SK-N-MC (cell line): ENCODE data around the gene TGFB2.
A peak's percentile ranks its signal among the peaks of the same experiment; 100 is the strongest.
"Not testable (repeated sequence)": the region's sequence is repeated elsewhere in the genome, so short reads cannot be mapped to it uniquely, and the experiment has no call there.

Source experiments
- DNase-seq: peaks from one replicate; pipeline ENCODE4 v3.0.0-alpha.2; 2011; ENCODE audit warnings: low read depth, low spot score
- H3K27ac ChIP-seq: fragments of 200-600 bp; sonication (generic); 2 replicates; pipeline ENCODE4 v1.5.1; 2016; ENCODE audit warnings: mixed run types
- H3K36me3 ChIP-seq: fragments of 200-600 bp; sonication (generic); 2 replicates; pipeline ENCODE4 v1.6.1; 2017; ENCODE audit warnings: antibody characterized with exemption, low read length, mixed read lengths; ENCODE audit not compliant: insufficient read depth
- H3K4me3 ChIP-seq: fragments of 200-600 bp; sonication (generic); 2 replicates; pipeline ENCODE4 v1.5.1; 2016
- H3K9ac ChIP-seq: fragments of 200-600 bp; sonication (generic); 2 replicates; pipeline ENCODE4 v1.8.0; 2017; ENCODE audit warnings: mixed run types, mixed read lengths; ENCODE audit not compliant: insufficient read length
- H3K9me3 ChIP-seq: fragments of 200-600 bp; sonication (generic); 2 replicates; pipeline ENCODE4 v1.6.1; 2017; ENCODE audit warnings: low read depth, mild to moderate bottlenecking, antibody characterized with exemption, low read length, moderate library complexity, mixed read lengths
- EZH2 ChIP-seq: fragments of 200-600 bp; sonication (generic); IDR thresholded peaks from one replicate; pipeline ENCODE4 v1.6.1; 2017; ENCODE audit warnings: antibody characterized with exemption
- FOXP2 ChIP-seq: optimal IDR thresholded peaks from 2 replicates; pipeline ENCODE3; 2011; ENCODE audit warnings: mild to moderate bottlenecking, moderate library complexity; ENCODE audit not compliant: insufficient read depth; ENCODE audit errors: extremely low read length, control extremely low read depth
- POLR2AphosphoS5 ChIP-seq: IDR thresholded peaks from 2 replicates; pipeline ENCODE4 v1.6.1; 2012; ENCODE audit warnings: mild to moderate bottlenecking, low read depth, low read length, borderline replicate concordance

TGFB2 gene

GRCh38 chr1:218303176-218303879 lies 41.8 kb upstream of the TGFB2 start:
- Histone ChIP-seq H3K4me3 (no peak overlapping the region), H3K36me3 (peaks cover 40% of the 10 kb centered on the region)
- TF ChIP-seq FOXP2 (no peak), POLR2AphosphoS5 (no peak), EZH2 (no peak)

DNA sequence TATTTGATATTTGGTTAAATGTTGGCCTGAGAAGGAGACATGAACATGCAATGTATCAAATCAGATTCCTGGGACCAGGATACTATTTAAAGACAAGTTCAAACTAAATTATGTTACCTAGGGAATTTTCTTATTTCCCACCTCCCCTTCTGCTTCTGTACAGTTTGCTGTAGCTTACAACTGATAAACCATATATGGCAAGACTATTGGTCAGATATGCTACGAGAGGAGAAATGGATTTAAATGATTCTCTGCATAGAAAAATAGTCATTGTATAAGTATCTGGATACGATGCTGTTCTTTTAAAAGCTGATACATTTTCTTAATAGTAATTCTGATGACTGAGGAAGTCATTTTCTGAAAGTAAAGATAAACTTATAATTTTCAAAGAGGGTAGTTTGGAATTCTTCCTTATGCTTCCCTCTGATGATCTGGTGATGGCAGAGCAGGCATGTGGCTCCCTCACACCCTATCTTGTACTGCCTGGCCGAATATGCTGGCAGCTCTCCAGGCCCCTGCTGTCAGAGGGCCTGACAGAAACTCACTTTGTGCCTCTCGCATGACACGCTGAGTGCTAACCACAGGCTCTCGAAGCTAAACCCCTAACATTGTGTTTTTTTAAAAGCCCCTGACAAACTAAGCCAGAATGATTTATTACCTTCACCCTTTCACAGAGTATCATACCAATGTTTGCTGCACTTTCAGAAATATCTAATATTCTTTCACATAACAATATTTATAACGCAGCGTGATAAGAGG lies 40.7 kb upstream of the TGFB2 start:
- no peak overlapping the region for H3K27ac ChIP-seq

More at GRCh38 chr1:218303176-218303879, 41.8 kb upstream of the TGFB2 start:
- Histone ChIP-seq H3K9me3 (no peaks in the 10 kb centered on the region), H3K27ac (no peak overlapping the region), H3K9ac (no peak overlapping the region)
- DNase-seq = no peak

DNA sequence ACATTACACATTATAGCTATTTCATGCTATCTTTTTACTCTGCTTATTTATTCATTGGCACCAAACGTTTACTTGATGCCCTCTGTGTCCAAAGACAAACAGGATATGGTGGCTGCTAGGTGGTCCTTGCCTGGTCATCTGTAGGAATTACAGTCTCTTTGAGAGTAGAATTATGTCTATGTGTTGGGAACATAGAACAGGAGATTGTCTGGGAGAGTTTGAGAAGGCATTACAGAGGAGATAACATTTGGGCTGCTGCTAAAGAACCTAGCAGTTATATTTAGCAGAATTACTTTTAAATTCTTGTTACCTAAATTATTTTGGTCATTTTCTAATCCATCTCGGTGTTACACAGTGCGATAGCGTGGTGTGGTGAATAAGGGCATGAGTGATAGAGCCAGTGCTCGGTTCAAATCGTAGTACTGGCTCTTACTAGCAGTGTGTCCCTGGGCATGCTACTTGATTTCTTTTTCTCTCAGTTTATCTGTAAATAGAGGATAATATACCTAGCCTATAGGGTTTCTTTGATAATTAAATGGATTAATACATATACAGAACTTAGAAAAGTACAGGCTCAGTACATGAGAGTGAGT lies 39.6 kb upstream of the TGFB2 start:
- no peak for DNase-seq
- H3K9ac ChIP-seq = no peak overlapping the region
- peaks cover 56% of the 10 kb centered on the region for H3K36me3 ChIP-seq
- no peak overlapping the region for H3K4me3 ChIP-seq
- H3K9me3 ChIP-seq = no peaks in the 10 kb centered on the region
- no peak for TF ChIP-seq FOXP2
- no peak for TF ChIP-seq EZH2
- TF ChIP-seq POLR2AphosphoS5 = no peak
- H3K27ac ChIP-seq = no peak overlapping the region

More for the DNA sequence above, 40.7 kb upstream of the TGFB2 start:
- TF ChIP-seq FOXP2 = no peak
- no peak for TF ChIP-seq EZH2
- no peak for DNase-seq
- Histone ChIP-seq H3K9me3 (no peaks in the 10 kb centered on the region), H3K4me3 (no peak overlapping the region), H3K9ac (no peak overlapping the region), H3K36me3 (peaks cover 49% of the 10 kb centered on the region)

DNA sequence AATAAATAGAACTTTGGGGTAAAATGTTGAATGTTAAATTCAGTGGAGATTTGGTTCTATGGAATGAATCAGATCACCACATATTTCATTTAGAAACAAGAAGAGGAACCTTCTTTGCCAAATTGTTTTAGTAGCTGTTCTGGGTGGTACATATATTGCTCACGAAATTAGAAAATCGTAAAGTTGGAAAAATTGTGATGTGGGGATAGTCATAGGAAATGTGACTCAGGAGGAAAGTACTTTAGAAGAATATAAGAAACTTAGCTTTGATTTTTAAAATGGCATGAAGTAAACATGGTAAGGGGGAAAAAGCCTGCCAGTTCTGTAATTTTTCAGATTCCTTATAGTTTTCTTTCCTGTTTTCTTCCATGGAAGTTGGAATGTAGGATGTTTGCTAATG lies 32.6 kb upstream of the TGFB2 start:
- Histone ChIP-seq H3K27ac (no peak overlapping the region), H3K9ac (no peak overlapping the region), H3K36me3 (peaks cover 22% of the 10 kb centered on the region), H3K9me3 (no peaks in the 10 kb centered on the region), H3K4me3 (no peak overlapping the region)
- no peak for TF ChIP-seq POLR2AphosphoS5
- TF ChIP-seq FOXP2 = no peak
- TF ChIP-seq EZH2 = no peak
- no peak for DNase-seq

DNA sequence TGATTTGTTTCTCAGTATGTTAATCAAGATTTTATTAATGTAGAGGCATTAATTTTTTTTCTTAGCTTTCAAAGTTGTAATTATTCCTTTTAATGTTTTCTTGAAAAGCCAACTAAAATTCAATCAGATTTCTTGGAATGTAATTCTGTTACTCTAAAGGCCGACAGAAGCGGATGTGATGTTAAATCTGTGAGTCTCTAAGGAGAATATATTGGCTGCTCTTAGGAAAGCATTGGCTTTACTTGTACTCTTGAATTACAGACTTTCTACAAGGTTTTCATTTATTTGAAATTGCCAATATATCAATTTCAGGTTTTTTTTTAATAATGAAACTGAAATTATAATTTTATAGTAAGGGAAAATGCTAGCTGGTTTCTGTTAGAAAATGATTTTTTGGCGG lies 30.8 kb upstream of the TGFB2 start:
- DNase-seq = no peak
- peaks cover 7% of the 10 kb centered on the region for H3K36me3 ChIP-seq

DNA sequence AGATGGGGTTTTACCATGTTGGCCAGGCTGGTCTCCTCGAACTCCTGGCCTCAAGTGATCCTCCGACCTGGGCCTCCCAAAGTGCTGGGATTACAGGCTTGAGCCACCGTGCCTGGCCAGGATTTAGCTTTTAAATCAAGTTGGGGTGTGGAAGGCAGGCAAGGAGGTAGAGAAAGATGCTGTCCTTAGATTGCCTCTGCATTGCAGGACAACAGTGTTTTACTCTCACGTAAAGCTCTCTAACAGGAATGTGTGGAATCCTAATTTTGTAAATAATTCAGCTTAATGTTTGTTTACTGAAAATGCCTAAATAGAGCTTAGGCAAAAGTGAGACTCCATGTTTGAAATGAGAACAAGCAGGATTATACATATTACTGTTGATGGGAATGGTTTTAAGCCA lies 29.5 kb upstream of the TGFB2 start:
- Histone ChIP-seq H3K9me3 (no peaks in the 10 kb centered on the region), H3K27ac (no peak overlapping the region), H3K4me3 (no peak overlapping the region), H3K9ac (no peak overlapping the region), H3K36me3 (peaks cover 5% of the 10 kb centered on the region)
- no peak for TF ChIP-seq FOXP2
- no peak for TF ChIP-seq EZH2
- no peak for DNase-seq

More for the DNA sequence above, 30.8 kb upstream of the TGFB2 start:
- no peak overlapping the region for H3K9ac ChIP-seq
- no peak overlapping the region for H3K27ac ChIP-seq
- no peak overlapping the region for H3K4me3 ChIP-seq
- TF ChIP-seq FOXP2 (no peak), POLR2AphosphoS5 (no peak), EZH2 (no peak)
- H3K9me3 ChIP-seq = no peaks in the 10 kb centered on the region

GRCh38 chr1:218317061-218317460 lies 28.1 kb upstream of the TGFB2 start:
- no peak overlapping the region for H3K9ac ChIP-seq
- DNase-seq = no peak

DNA sequence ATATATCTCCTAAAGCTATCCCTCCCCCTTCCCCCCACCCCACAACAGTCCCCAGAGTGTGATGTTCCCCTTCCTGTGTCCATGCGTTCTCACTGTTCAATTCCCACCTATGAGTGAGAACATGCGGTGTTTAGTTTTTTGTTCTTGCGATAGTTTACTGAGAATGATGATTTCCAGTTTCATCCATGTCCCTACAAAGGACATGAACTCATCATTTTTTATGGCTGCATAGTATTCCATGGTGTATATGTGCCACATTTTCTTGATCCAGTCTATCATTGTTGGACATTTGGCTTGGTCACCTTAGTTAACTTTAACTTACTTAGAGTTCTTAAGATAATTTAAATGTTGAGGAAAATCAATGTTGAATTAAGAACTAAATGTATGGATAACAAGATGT lies 25.0 kb upstream of the TGFB2 start:
- not testable (repeated sequence) for DNase-seq, H3K27ac ChIP-seq, H3K4me3 ChIP-seq, H3K9ac ChIP-seq, H3K9me3 ChIP-seq
- H3K36me3 ChIP-seq = peaks cover 17% of the 10 kb centered on the region

More at GRCh38 chr1:218317061-218317460, 28.1 kb upstream of the TGFB2 start:
- H3K27ac ChIP-seq = peak overlapping the region; percentile 7; the same call in 1 of the 2 replicates
- no peak overlapping the region for H3K4me3 ChIP-seq
- peaks cover 6% of the 10 kb centered on the region; the same call in 1 of the 2 replicates for H3K36me3 ChIP-seq
- H3K9me3 ChIP-seq = no peaks in the 10 kb centered on the region
- TF ChIP-seq POLR2AphosphoS5 (no peak), EZH2 (no peak), FOXP2 (no peak)

- TF ChIP-seq FOXP2 (no peak), POLR2AphosphoS5 (no peak), EZH2 (no peak)
- no peaks in the 10 kb centered on the region for H3K9me3 ChIP-seq
- H3K36me3 ChIP-seq = peaks cover 17% of the 10 kb centered on the region
- no peak for DNase-seq
- H3K27ac ChIP-seq = no peak overlapping the region
- no peak overlapping the region for H3K4me3 ChIP-seq
- no peak overlapping the region for H3K9ac ChIP-seq
These were observed 22.4 kb upstream of the TGFB2 start for GRCh38 chr1:218322762-218323161.
